AG20443 (cell line): ENCODE data around the gene PTPRD.

Experiments used
- DNase-seq: peaks from one replicate; pipeline ENCODE4 v3.0.0; 2012; ENCODE audit warnings: low spot score, mixed read lengths

Gene PTPRD

DNA sequence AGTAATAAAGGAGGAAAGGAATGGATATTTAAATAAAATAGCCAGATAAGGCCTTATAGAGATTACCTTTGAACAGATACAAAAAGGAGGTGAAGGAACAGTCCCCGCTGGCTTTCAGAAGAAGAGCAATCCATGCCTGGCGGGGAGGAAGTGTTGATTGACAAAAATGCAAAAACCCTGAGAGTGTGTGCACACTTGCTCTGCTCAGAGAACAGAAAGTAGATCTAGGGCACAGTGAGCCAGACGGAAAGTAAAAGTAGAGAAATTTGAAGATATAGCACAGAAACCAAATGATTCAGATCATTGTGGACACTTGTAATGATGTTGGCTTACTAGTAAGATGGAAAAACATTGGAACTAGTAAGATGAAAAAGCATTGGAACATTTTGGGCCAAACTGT lies 720.6 kb downstream of the PTPRD start:
- DNase-seq: no peak

DNA sequence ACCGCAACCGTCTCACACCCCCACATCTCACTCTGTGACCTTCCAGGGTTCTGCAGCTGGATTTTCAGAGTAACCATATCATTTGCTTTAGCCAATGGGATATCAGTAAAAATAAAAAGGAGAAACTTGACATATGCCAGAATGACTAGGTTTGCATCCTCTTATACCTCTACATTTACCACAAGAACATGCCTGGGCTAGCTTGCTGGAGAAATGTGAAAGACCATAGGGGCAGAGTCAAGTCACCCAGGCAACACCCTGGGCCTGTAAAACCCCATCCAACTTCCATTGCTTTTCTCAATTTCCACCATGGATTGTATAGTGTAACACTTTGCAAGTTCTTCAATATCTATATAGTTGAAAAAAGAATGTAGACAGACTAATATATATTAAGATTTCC lies 731.1 kb downstream of the PTPRD start:
- no peak for DNase-seq

DNA sequence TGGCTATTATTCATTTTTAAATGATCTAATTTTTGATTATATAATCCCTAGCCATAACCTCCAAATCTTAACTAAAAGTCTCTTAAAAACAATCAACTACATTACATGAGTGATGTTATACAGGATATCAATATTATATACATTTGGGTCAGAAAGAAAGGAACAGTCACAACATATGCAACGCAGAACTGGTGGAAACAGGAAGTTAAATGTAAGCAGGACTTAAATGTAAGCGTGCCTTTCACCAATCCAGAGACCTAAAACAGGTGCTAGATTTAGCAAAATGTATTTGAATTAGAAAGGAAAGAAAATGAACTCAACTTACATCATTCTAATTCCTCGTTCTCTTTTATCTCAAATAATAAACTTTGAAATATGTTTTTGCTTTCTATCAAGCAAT lies 738.5 kb downstream of the PTPRD start:
- DNase-seq: no peak

DNA sequence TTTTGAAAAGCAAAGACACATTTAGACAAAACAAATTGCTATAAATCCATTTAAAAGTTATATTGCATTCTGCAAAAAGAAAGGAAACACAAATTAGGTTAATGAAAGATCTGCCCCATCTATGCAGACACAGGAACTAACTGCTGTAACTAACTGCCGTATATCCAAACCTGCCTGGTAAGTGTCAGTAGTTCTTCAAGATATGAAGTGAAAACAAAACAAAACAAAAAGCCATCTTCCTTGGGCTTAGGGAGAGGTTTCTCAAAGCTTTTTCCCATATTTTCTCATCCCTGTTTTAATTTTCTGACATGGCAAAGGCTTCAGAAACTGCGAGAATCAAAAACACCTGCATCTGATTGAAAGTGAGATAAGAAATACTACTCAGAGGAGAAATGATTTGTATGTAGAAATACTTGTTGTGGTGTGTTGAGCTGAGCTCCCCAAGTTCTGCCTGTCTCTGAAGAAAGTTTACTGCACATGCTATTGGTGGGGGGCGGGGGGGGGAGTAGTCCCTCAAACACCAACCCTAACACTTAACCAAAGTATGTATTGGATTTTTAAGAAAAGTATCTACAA lies 750.5 kb downstream of the PTPRD start:
- no peak for DNase-seq

DNA sequence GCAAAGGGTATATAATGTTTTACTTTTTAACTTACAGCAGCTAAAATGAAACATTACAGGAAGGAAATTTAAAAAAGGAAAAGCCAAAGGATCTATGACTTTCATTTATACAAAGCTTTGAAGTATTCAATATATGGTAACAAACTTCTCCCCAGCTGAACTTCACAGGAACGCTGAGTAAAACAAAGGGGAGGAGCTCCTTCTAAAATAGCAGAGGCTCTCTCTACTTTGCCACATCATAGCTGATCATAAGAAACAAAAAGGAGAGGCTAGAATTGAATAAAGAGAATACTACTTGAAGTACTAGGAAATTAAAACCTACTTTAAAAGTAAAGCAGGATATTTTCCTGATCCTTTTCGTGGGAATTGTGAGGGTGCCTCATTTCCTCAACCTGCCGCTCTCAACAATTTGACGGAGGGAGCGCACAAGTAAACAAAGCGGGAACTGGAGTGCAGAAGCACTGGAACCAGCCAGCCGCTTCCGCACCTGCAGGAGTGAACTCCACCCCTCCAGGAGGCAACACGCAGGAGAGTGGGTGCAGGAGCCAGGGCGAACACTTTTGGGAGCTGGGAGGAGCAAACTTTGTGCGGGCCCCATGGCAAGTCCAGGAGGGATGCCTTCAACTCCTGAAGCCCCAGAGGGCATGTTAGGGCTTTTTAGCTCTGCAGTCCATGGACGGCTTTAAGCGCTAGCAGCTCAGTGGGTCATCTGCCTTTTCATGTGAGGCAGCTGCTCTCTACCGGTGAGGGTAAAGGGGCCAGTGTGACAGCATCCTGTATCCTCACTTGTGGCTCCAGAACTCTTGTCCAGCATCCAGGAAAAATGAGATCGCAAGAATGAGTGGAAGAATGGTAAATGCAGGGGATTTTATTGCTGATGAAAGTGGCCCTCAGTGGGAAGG lies 757.4 kb downstream of the PTPRD start:
- no peak for DNase-seq

DNA sequence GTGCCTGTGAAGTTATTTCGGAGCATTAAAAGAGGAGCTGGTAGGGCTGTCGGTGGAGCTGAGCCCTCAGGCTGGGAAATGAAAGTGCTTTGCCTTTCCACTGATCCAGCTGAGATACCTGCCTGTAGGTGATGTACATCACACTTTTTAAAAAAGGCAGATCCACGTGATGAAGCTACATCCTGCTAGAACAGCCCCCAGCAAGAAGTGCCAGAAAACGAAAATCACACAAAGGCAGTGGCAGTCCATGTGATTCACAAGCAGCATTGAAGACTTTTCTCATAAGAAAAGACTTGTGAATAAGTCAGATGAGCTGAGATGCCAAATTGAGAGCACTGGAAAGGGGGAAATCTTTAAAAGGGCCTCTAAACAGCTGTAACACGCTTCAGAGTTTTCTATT lies 765.1 kb downstream of the PTPRD start:
- DNase-seq: no peak

DNA sequence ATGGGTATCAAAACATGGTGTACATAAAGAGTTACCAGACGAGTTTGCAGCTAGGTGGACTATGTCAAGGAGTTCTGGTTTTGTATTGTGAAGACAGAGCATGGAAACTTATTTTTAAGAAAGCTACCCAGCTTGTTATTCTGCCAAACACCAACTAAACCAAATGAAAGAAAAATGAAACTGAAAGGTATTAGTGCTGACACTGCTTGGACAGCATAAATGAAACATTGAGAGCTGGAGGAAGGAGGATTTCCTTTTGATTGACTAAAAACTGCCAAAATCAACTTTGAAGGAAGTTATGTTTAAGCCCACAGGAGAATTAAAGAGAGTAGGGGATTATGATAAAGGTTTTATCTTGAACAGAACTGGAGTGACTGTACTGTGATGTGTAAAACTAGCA lies 766.2 kb downstream of the PTPRD start:
- no peak for DNase-seq

DNA sequence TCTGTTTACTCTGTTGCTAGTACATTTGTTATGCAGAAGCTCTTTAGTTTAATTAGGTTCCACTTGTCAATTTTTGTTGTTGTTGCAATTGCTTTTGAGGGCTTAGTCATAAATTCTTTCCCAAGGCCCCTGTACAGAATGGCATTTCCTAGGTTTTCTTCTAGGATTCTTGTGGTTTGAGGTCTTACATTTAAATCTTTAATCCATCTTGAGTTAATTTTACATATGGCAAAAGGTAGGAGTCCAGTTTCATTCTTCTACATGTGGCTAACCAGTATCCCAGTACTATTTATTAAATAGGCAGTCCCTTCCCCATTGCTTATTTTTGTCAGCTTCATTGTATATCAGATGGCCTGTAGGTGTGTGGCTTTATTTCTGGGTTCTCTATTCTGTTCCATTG lies 792.4 kb downstream of the PTPRD start:
- no peak for DNase-seq

DNA sequence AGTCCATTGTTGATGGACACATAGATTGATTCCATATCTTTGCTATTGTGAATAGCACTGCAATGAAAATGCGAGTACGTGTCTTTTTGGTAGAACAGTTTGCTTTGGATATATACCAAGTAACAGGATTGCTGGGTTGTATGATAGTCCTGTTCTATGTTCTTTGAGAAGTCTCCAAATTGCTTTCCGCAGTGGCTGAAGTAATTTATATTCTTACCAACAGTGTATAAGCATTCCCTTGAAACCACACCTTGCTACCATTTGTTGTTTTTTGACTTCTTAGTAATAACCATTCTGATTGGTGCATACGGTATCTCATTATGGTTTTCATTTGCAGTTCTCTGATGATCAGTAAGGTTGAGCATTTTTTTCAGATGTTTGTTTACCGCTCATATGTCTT lies 792.9 kb downstream of the PTPRD start:
- no peak for DNase-seq

DNA sequence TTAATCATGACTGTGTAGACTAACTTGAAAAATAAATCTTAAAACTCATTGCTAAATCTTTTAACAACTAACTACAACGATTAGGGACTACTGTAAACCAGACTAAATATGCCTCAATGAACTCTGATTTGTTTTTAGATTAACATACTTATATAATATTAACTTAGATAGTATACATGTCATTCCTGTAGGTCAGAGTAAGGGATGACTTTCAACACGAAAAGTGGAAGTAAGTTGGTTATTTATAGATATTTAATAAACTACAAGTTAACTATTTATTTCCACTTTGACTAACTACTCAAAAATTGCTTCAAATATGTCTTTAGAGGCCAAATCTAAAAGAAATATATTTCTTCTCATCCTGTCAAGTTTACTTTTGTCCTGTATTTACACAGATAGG lies 795.6 kb downstream of the PTPRD start:
- no peak for DNase-seq

DNA sequence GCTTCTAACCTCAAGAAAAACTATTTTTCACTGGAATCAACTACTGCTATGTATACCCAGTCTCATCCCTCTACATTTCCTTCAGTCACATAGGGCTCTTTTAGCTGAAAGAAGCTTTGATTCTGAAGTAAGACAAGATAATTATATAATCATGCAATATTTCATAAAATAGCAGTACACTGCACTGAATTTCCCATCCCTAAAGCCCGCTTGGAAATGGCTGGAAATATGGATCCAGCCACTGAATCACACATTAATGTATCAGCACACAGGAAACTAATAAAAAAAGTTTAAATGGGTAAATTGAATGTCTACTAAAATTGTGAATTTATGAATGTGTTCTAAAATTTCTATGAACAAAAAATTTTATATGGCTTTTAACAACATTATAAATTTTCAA lies 808.7 kb downstream of the PTPRD start:
- no peak for DNase-seq

DNA sequence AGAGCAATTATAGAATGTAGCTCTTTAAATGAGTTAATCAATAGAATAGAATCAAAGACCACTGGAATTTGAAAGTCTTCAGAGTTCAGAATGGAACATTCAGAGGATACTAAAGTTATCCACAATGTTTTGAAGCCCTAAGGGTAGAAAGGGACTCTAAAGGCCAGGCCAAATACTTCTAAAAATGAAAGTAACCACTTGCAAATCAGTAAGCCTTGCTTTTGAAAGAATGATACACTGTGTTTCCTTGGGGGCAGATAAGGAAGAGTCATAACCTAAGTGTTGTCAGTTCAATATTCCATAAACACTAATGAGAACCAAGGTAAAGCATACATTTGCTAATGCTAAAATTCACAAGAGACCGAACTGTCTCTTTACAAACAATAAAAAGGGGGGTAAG lies 813.5 kb downstream of the PTPRD start:
- no peak for DNase-seq

DNA sequence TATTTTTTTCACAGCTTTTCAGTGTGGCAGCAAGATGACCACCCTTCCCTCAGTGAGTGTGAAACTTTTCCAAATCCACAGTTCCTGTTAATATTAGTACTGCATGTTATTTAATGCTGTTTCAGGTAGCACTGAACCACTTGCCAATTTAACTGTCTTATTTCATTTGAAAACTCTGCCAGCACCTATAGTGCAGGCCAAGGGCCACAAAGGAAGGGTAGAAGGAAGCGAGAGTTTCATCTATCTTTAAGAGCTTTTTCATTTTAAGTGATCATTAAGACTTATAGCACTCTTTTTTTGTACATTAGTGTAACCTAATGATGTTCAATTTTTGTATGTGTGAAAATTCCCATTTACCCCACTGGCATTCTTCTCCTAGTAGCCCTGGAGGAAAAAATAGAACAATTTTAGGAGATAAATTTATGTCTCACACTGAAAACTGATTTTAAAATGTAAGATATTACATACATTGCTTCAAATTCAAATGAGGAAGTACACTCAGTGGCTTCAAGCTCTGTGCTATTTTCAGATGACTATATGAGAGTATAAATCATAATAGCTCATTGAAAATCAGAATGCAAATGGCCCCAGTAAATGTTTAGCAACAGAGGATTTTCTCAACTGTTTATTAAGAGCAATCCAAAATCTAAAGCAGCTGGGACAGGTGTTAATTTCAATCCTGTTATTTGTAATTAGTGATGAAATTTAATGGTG lies 820.5 kb downstream of the PTPRD start:
- no peak for DNase-seq

DNA sequence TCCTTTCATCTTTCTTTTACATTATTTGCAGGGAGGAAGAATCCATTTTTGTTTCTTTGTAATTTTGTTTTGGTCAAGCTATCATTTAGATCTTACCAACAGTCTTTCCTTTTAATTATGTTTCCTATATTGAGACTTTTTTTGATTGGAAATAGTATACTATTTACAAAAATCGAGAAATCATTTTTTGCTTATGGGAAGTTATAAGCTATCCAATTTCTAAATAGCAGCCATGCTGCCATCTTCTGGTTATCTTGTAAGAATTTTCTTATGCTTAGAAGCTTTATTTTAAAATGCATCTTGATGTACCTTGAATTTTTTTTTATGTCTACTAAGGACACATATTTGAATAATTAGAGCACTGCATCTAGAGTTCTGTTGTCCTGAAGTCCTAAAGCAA lies 821.2 kb downstream of the PTPRD start:
- DNase-seq: no peak

DNA sequence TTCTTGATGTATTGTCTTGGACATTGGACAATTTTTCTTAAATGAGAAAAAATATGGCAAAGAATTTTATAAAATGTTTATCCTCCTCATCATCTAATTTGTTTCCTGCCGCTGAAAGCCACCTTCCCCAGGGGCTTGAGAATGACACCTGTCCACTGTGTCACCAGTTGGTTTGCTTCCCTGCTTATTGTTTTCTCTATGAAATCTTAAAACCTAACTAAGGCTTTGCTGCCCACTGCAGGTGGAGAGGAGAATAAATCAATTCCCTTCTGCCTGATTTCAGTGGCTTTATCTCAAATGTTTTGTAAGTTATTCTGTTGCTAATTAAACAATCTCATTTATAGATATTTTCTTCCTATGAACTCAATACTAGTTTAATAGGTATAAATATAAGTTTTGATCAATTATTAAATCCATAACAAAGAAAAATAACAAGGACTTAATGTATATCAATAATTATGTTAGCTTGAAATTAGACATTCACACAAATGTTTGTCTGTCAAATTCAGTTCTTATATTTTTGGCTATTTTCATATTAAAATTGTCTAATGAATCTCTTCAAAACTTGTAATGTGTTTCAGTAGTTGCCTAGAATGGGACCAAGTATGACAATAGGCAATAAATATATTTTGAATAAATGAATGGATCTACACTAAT lies 822.5 kb downstream of the PTPRD start:
- peak; percentile 2 for DNase-seq

DNA sequence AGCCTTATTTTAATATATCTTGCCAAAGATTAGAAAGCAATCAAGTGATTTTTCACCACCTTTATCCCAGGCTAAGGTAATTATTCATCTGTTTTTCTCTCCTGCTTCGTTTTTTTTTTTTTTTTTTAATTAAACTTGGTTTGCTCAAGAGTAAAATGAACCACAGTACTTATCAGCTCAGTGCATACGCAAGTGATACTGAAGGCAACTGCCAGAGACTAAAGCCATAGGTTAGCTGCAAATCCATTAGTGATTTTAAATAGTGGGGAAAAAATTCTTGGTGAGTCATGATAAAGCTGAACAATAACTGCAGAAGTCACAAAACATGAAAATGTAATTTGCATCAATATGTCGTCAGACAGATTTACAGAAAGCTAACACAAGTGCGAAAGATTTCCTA lies 829.1 kb downstream of the PTPRD start:
- no peak for DNase-seq

DNA sequence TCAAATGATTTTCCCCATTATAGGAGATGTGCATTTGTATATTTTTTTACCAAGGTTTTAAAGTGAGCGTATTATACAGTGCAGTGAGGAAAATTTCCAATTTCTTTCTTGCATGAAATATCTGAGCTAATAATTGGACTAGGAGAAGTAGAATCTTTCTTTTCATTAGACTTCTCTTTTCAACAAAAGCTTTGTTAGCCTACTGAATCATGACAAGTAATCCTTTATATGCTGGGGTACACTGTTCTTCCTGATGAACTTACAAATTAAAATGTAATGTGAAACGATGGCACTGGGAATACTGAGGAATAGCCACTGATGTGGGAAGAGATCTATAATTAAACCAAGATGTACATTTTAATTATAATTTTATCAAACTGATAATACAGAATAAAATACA lies 829.6 kb downstream of the PTPRD start:
- DNase-seq: no peak

DNA sequence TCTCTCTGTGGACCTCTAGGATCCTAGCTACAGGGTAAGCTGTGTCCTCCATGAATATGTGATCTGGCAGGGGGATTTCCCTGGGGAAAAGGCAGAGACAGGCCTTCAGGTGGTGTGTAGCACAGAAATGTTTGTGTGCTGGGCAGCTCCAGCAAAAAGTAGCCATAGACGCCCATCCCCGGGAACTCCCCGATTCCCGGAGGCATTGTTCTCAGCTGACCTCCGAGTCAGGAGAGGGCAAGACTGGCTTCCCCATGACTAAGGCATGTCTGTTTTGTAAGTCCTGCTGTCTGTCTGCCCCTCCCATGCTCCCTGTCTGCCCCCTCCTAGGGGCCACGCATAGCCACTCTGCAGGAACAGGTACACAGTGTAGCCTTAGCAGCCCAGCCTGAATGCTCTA lies 834.5 kb downstream of the PTPRD start:
- DNase-seq: no peak

DNA sequence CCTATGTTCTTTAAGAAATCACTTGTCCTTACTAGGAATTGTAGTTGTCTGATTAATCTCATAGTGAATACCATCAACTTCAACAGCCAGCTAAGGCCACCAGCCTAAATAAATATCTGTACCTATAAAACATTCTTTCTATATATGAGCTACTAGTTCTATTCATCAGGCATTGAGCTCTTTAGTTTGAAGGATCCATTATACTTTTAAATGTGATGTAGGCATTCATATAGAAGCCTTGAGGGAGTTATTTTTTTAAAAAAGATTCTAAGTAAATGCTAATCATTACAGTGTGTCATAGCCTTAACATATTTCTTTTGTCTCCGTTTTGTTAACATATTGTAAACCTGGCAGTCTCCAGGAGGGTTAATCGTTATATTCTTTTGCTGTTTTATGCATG lies 838.3 kb downstream of the PTPRD start:
- no peak for DNase-seq

DNA sequence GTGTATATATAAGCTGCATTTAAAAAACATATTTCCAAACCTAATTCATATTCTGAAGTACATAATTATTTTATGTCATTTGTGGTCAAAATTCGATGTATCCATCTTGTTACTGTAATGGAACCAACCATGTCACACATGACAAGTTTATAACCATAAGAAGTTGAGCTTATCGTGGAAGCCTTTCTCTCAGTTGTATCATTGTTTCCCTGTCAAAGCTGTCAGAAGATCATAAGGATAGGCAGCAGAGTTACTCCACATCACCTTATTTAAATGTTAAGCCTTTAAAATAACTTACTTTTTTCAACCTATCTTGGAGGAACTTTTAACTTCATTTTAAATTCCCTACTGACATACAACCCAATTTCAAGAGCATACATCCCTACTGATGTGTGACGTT lies 841.5 kb downstream of the PTPRD start:
- DNase-seq: no peak

DNA sequence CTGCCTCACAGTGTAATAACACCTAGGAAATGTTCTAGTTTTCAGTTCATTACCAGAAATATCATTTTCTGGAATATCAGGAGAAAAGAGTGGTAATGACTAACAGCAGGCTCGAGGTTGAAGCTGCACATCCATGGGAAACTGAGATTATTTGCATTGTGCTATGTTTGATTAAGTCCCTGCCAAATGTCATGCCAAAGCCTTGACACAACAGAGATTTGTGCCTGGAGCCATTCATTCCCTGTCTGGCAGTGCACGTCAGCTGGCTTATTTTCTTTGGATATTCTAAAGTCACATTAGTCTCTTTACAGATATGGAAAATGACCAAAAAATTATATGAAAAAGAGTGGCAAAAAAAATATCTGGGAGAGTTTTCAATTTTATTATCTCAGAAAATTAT lies 848.0 kb downstream of the PTPRD start:
- no peak for DNase-seq

DNA sequence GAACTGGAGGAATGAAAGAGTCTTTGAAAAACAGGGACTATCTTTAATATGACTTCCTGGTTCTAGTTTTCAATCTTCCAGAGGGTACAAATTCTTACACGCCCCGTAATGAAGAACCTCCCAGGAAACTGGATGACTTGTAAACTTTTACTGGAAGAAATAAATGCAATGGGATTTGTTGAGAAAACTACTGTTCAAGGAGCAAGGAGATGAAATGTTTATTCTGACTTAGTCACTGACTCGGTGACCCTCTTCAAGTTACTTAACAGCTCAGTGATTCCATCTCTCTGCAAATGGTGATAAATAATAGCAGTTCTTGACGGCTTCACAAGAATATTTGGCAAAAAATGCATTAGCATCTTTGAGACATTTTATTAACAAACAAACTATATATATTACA lies 858.6 kb downstream of the PTPRD start:
- no peak for DNase-seq

DNA sequence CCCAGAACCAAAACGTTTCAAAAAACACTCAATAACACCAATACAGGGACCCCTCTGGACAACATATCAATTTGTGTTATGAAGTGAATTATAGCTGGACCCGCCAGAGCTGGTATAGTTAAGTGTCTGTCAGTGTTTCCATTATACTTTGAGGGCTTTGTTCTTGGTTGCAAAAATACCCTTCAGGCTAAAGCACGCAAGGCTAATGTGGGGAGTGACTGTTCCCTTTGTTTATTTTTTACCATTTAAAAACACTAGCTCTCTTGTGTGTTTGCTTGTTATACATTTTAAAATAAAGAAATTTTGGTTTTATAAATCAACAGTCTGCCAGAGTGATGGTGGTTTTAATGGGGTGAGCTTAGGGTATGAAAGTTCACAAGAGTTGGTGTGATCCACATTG lies 859.5 kb downstream of the PTPRD start:
- DNase-seq: no peak
